AG04449 (cell line): ENCODE measurements around the gene EXOC6B.

Source experiments
- CTCF ChIA-PET: fragments of 350-600 bp; formaldehyde crosslinking; extraction: SDS; loops from one replicate; lab custom pipeline; 2021; ENCODE audit warnings: antibody characterized with exemption; lab: Yijun Ruan, JAX
- POLR2A ChIA-PET: fragments of 400-600, 350-600 bp; formaldehyde crosslinking; extraction: SDS; loops from one replicate; lab custom pipeline; 2020; ENCODE audit warnings: antibody characterized with exemption, inconsistent platforms; lab: Yijun Ruan, JAX
- DNase-seq: peaks from one replicate; pipeline ENCODE4 v3.0.0-alpha.2; 2010; ENCODE audit warnings: low read depth, low spot score
- H3K4me3 ChIP-seq: 2 replicates; pipeline ENCODE4 v1.5.1; 2011; ENCODE audit warnings: low read depth, mild to moderate bottlenecking, control low read depth, low read length
- TF ChIP-seq, protein P1 (sequence below): IDR thresholded peaks from one replicate; pipeline ENCODE4 v1.5.1; 2011; ENCODE audit warnings: mild to moderate bottlenecking, moderate library complexity, low read length, control low read depth, inconsistent platforms; ENCODE audit not compliant: insufficient read depth; ENCODE audit errors: missing control alignments

Gene EXOC6B

DNA sequence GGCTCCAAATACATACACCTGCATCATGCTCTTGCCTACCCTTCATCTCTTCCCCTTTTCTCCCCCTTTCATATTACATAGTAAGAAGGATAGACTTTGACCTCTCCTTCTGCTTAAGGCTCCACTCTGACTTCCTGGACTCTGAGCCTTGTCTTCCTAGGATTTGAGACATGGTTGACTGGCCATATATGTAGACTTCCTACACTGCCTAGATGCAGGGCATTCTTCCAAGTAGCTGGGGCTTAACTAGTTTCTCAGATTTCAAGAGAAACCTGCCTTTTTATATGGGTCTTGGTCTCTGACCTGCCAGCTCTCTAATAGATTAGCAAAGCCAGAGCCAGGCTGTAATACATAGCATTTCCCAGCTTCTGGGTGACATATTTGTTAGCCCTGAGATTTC lies 642.8 kb downstream of the EXOC6B start:
- no peak overlapping the region for H3K4me3 ChIP-seq
- ChIA-PET CTCF (interaction anchor here (1.2 kb wide), 1 partner anchor 33 kb away, joined by 3 read pairs; no protein-coding TSS in a partner anchor), POLR2A (no interaction called here)
- TF ChIP-seq, protein P1, sequence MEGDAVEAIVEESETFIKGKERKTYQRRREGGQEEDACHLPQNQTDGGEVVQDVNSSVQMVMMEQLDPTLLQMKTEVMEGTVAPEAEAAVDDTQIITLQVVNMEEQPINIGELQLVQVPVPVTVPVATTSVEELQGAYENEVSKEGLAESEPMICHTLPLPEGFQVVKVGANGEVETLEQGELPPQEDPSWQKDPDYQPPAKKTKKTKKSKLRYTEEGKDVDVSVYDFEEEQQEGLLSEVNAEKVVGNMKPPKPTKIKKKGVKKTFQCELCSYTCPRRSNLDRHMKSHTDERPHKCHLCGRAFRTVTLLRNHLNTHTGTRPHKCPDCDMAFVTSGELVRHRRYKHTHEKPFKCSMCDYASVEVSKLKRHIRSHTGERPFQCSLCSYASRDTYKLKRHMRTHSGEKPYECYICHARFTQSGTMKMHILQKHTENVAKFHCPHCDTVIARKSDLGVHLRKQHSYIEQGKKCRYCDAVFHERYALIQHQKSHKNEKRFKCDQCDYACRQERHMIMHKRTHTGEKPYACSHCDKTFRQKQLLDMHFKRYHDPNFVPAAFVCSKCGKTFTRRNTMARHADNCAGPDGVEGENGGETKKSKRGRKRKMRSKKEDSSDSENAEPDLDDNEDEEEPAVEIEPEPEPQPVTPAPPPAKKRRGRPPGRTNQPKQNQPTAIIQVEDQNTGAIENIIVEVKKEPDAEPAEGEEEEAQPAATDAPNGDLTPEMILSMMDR = no peak
- DNase-seq = no peak

DNA sequence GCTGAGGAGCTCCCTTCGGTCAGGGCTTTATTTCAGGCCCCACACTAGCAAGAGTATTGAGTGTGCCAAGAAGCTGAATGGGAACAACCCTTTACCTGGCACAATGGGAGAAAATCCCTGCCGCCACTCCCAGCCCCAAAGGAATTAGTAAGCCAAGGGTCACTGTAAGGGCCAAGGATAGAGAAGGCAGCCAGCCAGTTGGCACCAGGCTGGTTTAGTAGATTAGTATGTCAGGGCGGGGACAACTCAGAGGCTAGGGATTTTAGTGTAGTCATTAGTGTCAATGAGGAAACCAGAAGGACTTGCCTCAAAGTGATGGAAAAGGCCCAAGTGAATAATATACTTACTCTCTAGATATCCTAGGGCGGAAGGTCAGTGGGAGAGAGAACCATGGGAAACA lies 643.3 kb downstream of the EXOC6B start:
- TF ChIP-seq, protein P1 = no peak
- H3K4me3 ChIP-seq = no peak overlapping the region
- CTCF ChIA-PET = interaction anchor here (0.7 to 1.8 kb wide), 5 partner anchors 8 to 562 kb away, joined by 3 to 6 read pairs (median 3); no protein-coding TSS in a partner anchor
- DNase-seq = no peak
- POLR2A ChIA-PET = no interaction called here

DNA sequence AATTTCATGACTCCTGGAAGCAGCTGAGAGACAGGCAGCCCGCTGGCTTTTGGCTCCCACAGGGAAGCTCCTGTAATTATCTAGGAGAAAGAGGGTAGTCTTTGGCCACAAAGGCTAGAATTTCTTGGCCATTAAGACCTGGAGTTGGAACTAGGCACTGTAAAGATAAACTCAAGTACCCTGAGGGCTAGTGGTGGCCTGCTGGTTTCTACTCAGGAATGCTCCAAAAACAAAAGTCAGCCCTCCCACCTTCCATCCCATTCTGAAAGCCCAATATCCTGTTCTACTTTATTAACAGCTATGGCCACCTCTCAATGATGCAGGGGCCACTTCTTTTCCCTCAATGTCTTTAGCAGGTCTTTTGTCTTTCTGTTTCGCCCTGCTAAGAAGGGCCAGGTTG lies 644.2 kb downstream of the EXOC6B start:
- no peak overlapping the region for H3K4me3 ChIP-seq
- POLR2A ChIA-PET = no interaction called here
- CTCF ChIA-PET = interaction anchor here (0.7 to 1.8 kb wide), 4 partner anchors 9 to 563 kb away, joined by 3 to 6 read pairs (median 3); no protein-coding TSS in a partner anchor
- TF ChIP-seq, protein P1 = no peak
- DNase-seq = no peak

DNA sequence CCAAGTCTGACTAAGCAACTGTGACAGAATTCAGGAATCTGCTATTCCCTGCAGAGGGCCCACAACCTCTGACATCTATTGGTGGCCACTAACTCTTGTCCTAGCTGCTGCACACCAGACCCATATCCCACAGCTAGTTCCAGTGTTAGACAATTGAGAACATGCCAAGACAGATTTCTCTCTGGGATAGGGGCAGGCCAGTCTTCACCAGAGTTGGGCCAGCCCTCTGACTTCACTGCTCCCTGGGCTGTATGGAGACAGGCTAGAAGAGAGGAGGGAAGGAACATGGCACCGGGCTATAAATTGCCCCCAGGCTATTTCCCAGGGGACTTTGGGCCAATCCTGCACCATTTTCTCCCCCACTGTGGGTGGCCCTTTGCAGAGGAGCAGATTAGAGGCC lies 645.5 kb downstream of the EXOC6B start:
- no peak for DNase-seq

DNA sequence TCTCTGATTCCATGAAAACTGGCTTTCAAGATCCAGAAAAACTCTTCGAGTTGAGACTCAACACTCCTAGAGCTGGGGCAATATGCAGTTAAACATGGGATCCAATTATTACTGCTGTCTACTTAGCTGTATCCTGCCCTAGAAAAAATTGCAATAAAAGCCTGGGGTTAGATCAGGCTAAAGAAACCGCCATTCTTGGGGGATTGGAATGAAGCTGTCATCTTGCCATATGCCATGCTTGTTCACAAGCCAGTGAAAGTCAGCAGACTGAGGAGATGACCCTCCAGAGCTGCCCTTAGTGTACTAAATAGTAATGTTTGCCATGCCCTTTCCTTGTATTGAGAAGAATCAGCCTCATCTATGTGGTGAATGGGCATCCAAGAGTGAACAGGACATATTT lies 647.3 kb downstream of the EXOC6B start:
- DNase-seq = no peak
- ChIA-PET POLR2A (no interaction called here), CTCF (interaction anchor here (1.2 to 2.1 kb wide), 2 partner anchors 28 to 376 kb away, joined by 3 to 5 read pairs; no protein-coding TSS in a partner anchor)
- TF ChIP-seq, protein P1 = no peak
- no peak overlapping the region for H3K4me3 ChIP-seq

More for the DNA sequence above, 645.5 kb downstream of the EXOC6B start:
- H3K4me3 ChIP-seq = no peak overlapping the region
- TF ChIP-seq, protein P1 = no peak
- POLR2A ChIA-PET = no interaction called here
- CTCF ChIA-PET = interaction anchor here (1.5 to 2.1 kb wide), 2 partner anchors 30 to 399 kb away, joined by 3 to 5 read pairs; no protein-coding TSS in a partner anchor

DNA sequence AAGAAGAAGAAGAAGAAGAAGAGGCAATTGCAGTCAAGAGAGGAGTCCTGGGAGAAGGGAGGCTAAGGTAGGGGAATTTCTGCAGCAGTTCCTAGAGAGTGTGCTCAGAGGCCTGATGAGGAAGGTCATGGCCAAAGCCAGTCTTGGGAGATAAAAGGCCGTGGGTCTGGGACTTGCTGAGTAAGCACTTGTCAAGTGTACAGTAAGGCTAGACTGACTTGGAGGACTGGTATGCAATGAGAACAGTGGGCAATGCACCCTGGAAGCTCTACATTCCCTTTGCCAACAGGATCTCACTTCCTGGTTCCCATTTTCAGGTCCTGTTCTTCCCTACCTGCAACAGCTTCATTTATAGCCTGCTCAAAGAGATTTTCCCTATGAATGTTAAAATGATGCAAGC lies 649.6 kb downstream of the EXOC6B start:
- DNase-seq = no peak
- ChIA-PET POLR2A (no interaction called here), CTCF (no interaction called here)
- TF ChIP-seq, protein P1 = no peak
- no peak overlapping the region for H3K4me3 ChIP-seq
